Sigmoid colon (tissue), 4 donors: ENCODE results near the gene PTPRT.

ENCODE experiments used
- CTCF ChIP-seq, 4 experiments: fragments of 450-650 bp in 3 of 4; fragments of 200-600 bp in 1 of 4; IDR thresholded peaks; one replicate each; pipeline ENCODE4 v1.5.1; 2016 to 2019; ENCODE audit warnings: antibody characterized with exemption in 4 of 4, mild to moderate bottlenecking in 3 of 4, moderate library complexity in 2 of 4
- POLR2A ChIP-seq, 2 donors: fragments of 450-650 bp; IDR thresholded peaks; one replicate each; pipeline ENCODE4 v1.6.1; 2016; ENCODE audit warnings: antibody characterized with exemption in 2 of 2, mild to moderate bottlenecking in 2 of 2, moderate library complexity in 2 of 2
- POLR2AphosphoS5 ChIP-seq, 4 donors: sonication (generic); formaldehyde crosslinking; IDR thresholded peaks; one replicate each; pipeline ENCODE4 v1.6.1; 2017; ENCODE audit warnings: antibody characterized with exemption in 4 of 4

DNA sequence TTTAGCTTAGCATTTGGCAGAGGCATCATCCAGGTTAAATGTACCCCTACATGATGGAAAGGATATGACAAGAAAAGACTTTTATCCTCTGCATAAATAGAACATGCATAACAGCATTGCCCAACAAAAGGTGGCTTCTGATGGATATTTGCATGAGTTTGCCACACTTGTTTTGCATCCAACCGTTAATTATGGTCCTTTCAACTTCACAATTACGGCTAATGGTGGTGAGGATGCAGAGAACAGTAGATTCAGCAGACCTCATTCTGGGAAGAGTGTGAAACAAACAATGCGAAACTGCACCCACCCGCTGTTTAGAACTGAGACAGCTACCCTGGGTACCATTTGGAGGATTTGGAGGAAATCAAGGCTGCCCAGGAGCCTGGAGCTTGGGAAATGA lies 880.7 kb downstream of the PTPRT start:
- no peak for TF ChIP-seq CTCF (IDR thresholded peaks at IDR 0.05)
- no peak for TF ChIP-seq POLR2AphosphoS5 (IDR thresholded peaks at IDR 0.05)
- TF ChIP-seq POLR2A (IDR thresholded peaks at IDR 0.05): no peak
